Measurements from ENCODE around the gene ZNF91. TPM values are rescaled to one million over a fixed set of nuclear protein-coding genes. Genes with fewer than 3 reads are reported as not detected.
"Not testable (repeated sequence)": the region's sequence is repeated elsewhere in the genome, so short reads cannot be mapped to it uniquely, and the experiment has no call there.

The ZNF91 gene
- total RNA-seq, 1 donor from 2014 or later, result 22.1 TPM

GRCh38 chr19:23399443-23399842 lies 4.2 kb upstream of the ZNF91 start:
- TF ChIP-seq, protein P1, sequence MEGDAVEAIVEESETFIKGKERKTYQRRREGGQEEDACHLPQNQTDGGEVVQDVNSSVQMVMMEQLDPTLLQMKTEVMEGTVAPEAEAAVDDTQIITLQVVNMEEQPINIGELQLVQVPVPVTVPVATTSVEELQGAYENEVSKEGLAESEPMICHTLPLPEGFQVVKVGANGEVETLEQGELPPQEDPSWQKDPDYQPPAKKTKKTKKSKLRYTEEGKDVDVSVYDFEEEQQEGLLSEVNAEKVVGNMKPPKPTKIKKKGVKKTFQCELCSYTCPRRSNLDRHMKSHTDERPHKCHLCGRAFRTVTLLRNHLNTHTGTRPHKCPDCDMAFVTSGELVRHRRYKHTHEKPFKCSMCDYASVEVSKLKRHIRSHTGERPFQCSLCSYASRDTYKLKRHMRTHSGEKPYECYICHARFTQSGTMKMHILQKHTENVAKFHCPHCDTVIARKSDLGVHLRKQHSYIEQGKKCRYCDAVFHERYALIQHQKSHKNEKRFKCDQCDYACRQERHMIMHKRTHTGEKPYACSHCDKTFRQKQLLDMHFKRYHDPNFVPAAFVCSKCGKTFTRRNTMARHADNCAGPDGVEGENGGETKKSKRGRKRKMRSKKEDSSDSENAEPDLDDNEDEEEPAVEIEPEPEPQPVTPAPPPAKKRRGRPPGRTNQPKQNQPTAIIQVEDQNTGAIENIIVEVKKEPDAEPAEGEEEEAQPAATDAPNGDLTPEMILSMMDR (conservative IDR thresholded peaks at IDR 0.05; ENCODE audit: low read depth, low read length), result no peak
- no peak for DNase-seq (ENCODE audit: low read depth)

DNA sequence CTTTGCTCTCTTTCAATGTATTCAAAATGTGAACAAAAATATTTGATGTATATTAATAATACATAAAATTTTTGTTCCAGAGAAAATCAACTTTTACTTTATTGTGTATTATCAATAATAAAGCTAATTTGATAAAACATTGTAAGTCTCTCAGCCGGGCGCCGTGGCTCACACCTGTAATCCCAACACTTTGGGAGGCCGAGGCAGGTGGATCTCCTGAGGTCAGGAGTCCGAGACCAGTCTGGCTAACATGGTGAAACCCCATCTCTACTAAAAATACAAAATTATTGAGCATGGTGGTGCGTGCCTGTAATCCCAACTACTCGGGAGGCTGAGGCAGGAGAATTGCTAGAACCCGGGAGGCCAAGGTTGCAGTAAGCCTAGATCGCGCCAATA lies 449 bp upstream of the ZNF91 start:
- peak overlapping the region; percentile 94 for H3K4me3 ChIP-seq (ENCODE audit: low read depth, low read length)
- DNase-seq (ENCODE audit: low read depth), result not testable (repeated sequence)

More at GRCh38 chr19:23399443-23399842, 4.2 kb upstream of the ZNF91 start:
- no peak overlapping the region for H3K4me3 ChIP-seq (ENCODE audit: low read depth, low read length)

- H3K4me3 ChIP-seq (ENCODE audit: low read depth, low read length), result peak overlapping the region; percentile 94
- TF ChIP-seq, protein P1 (conservative IDR thresholded peaks at IDR 0.05; ENCODE audit: low read depth, low read length), result no peak
- no peak for DNase-seq (ENCODE audit: low read depth)
These were observed 760 bp downstream of the ZNF91 start for GRCh38 chr19:23394511-23394910.

DNA sequence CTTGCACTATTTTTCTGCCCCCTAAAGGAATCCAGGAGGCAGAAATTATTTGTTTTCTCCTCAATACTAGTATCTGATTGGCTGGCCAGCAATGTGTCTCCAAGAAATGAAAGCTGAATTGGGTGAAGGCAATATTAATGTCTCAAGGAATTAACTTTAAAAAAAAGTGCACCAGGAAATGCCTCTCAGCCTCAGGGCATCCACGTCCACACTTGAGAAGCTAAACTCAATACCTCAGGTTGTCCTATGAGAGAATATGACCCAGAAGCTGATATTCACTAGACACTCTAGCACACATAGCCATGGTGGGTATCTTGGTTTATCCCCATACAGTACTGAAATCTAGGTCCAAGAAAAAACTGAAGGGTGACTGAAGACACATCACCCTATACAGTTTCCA lies 2.1 kb downstream of the ZNF91 start:
- DNase-seq (ENCODE audit: low read depth), result no peak
- no peak overlapping the region for H3K4me3 ChIP-seq (ENCODE audit: low read depth, low read length)
- TF ChIP-seq, protein P1 (conservative IDR thresholded peaks at IDR 0.05; ENCODE audit: low read depth, low read length), result no peak

DNA sequence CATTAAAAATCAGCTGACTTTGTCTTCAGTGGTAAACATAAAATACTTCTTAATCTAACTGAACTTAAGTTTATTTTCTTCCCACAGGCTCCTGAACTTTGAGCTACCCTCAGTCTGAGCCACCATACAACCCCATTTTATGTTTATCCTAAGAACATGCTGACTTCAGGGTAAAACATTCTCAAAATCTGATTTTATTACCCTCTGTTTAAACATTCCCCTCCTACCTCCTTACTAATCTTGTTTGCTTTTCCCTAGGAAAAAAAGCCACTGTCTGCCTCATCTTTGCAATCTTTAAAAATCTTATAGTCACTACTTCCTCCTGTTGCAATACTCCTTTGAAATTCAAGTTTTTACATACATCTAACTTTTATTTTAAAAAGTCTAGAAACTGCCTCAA lies 4.0 kb downstream of the ZNF91 start:
- no peak for DNase-seq (ENCODE audit: low read depth)
- H3K4me3 ChIP-seq (ENCODE audit: low read depth, low read length), result no peak overlapping the region
- TF ChIP-seq, protein P1 (conservative IDR thresholded peaks at IDR 0.05; ENCODE audit: low read depth, low read length), result no peak

GRCh38 chr19:23385404-23385803 lies 9.9 kb downstream of the ZNF91 start:
- TF ChIP-seq, protein P1 (conservative IDR thresholded peaks at IDR 0.05; ENCODE audit: low read depth, low read length), result no peak
- H3K4me3 ChIP-seq (ENCODE audit: low read depth, low read length), result no peak overlapping the region
- DNase-seq (ENCODE audit: low read depth), result no peak

DNA sequence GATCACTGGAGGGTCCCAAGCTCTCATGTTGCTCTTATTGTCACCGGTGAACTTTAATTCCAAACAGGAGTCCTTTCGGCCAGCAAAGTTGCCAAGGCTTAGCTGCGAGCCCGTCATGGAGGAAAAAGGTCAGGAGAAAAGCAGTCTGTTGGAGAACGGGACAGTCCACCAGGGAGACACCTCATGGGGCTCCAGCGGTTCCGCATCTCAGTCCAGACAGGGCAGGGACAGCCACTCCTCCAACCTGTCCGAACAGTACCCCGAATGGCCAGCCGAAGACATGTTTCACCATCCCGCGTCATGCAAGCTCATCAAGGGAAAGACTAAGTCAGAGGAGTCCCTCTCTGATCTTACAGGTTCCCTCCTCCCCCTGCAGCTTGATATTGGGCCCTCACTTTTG lies 10.4 kb downstream of the ZNF91 start:
- no peak for DNase-seq (ENCODE audit: low read depth)
- TF ChIP-seq, protein P1 (conservative IDR thresholded peaks at IDR 0.05; ENCODE audit: low read depth, low read length), result no peak
- no peak overlapping the region for H3K4me3 ChIP-seq (ENCODE audit: low read depth, low read length)

GRCh38 chr19:23384166-23384565 lies 11.1 kb downstream of the ZNF91 start:
- DNase-seq (ENCODE audit: low read depth), result no peak
- no peak overlapping the region for H3K4me3 ChIP-seq (ENCODE audit: low read depth, low read length)
- TF ChIP-seq, protein P1 (conservative IDR thresholded peaks at IDR 0.05; ENCODE audit: low read depth, low read length), result no peak
